GM19395 (cell line): ENCODE data around the gene MS4A13.
A peak's percentile ranks its signal among the peaks of the same experiment; 100 is the strongest.
"Not testable (repeated sequence)": the region's sequence is repeated elsewhere in the genome, so short reads cannot be mapped to it uniquely, and the experiment has no call there.

Source experiments
- ATAC-seq: cut with Tn5 transposase; IDR thresholded peaks from one replicate; pipeline ENCODE4 v1.9.1; 2021; ENCODE audit warnings: mild to moderate bottlenecking, moderate library complexity; ENCODE audit not compliant: unreplicated experiment

The MS4A13 gene

DNA sequence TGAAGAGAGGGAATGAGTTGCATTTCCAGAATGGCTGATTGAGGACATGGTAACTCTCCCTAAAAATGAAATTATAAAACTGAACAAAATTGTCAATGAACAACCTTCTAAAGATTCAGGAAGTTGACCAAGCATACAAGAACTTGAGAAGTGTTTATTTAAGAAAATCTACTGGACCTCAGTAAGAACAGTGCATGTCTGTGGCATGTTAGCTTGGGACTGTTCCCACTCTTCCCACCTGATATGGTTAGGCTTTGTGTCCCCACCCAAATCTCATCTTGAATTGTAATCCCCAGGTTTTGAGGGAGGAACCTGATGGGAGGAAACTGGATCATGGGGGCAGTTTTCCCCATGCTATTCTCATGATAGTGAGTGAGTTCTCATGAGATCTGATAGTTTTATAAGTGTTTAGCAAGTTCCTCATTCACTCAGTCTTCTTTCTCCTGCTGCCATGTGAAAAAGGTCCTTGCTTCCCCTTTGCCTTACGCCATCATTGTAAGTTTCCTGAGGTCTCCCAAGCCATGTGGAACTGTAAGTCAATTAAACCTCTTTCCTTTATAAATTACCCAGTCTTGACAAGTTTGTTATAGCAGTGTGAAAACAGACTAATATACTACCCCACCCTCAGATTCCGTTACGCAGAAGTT lies 15.4 kb downstream of the MS4A13 start:
- ATAC-seq, result no peak

- not testable (repeated sequence) for ATAC-seq
These were observed 17.2 kb downstream of the MS4A13 start for GRCh38 chr11:60532383-60532782.

- not testable (repeated sequence) for ATAC-seq
These were observed 23.4 kb downstream of the MS4A13 start for GRCh38 chr11:60538627-60539026.

DNA sequence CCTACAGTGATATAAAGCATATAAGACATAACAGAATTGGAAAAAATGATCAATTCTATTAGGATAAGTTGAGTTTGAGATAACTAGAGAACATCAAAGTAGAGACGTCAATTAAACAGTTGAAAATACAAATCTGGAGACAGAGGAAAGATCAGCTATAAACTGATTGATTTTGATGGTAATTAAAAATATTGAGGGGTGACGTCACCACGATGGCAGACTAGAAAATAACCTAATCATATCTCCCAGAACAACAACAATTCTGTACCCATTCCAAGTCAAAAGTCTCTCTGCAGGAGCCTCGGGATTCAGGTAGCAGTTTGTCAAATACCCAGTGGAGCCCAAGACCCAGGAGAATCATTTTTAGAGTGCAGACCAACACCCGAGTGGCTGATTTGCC lies 28.9 kb downstream of the MS4A13 start:
- no peak for ATAC-seq

DNA sequence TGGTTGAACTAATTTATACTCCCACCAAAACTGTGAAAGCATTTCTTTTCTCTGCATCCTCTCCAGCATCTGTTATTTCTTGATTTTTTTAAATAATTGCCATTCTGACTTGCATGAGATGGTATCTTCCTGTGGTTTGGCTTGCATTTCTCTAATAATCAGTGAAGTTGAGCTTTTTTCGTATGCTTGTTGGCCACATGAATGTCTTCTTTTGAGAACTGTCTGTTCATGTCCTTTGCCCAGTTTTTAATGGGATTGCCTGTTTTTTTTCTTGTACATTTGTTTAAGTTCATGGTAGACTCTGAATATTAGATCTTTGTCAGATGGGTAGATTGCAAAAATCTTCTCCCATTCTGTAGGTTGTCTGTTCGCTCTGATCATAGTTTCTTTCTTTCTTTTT lies 46.1 kb downstream of the MS4A13 start:
- ATAC-seq, result no peak

DNA sequence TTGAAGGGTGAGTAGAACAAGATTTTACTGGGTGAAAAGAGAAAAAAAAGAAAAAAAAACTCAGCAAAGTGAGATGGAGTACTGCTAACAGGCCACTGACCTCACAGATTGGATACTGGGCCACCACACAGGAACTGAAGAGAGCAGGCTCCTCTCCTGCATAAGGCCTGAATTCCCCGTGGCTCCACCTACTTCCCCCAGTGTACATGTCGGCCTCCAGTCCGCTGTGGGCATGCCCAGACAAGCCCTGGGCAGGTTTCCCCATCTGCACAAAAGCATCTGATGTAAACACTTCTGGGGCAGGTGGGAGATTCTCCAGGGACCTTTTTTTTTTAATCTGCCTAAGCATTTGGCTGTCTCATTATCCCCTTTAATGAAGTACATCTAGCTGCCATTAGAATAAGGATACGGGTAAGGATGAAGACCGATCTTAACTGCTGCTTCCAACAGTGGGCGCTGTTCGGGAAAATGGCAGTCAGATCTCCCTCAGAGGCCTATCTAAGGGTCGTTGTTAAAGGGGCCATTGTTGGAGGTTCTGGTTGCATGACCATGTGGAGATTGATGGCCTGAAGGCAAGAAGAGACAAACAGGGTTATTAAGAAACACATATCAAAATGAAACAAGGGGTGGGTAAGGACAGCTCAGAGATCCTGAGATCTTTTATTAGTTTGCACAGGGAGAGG lies 48.5 kb downstream of the MS4A13 start:
- peak; percentile 67 for ATAC-seq

DNA sequence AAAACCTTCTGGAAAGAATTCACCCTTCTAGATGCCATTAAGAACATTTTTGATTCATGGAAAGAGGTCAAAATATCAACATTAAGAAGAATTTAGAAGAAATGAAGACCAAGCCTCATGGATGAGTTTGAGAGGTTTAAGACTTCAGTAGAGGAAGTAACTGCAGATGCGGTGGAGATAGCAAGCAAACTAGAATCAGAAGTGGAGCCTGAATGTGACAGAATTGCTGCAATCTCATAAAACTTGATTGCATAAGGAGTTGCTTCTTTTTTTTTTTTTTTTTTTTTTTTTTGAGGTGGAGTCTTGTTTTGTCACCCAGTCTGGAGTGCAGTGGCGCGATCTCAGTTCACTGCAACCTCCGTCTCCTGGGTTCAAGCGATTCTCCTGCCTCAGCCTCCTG lies 51.6 kb downstream of the MS4A13 start:
- no peak for ATAC-seq

DNA sequence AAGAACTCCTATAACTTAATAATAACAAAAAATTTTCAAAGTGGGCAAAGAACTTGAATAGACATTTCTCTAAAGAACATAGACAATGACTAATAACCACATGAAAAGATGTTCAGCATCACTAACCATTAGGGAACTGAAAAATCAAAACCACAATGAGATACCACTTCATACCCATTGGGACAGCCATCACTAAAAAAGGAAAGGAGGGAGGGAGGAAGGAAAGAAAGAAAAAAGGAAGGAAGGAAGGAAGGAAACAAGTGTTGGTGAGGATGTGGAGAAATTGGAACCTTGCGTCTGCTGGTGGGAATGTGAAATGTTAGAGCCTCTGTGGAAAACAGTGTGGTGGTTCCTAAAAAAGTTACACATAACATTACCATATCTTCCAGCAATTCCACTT lies 55.8 kb downstream of the MS4A13 start:
- ATAC-seq, result no peak

DNA sequence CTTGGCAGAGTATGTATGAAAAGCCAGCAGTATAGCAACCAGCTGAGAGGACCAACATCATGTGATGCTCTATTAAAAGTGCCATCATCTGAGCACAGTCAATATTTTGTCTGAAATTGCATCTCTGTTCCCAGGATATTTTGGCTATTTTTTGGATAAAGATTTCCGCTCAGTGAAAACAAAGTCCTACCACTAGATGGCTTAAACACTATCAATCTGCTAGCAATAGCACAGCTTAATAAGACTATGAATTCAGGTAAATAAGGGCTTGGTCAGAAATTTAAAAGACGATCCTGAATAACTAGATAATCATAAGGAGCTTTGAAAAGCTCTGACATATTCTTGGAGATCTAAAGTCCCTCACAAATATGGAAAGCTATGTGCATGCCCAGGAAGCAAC lies 74.4 kb downstream of the MS4A13 start:
- ATAC-seq, result no peak
